Tibial nerve (tissue), 4 donors: Measurements from ENCODE around the gene PHACTR1. TPM values are rescaled to one million over a fixed set of nuclear protein-coding genes. Genes with fewer than 3 reads are reported as not detected.

ENCODE experiments used
- DNase-seq, 2 donors: peaks; one replicate each; pipeline ENCODE4 v3.0.0-alpha.2; 2019; ENCODE audit warnings: low spot score in 2 of 2
- H3K27ac ChIP-seq, 4 donors: fragments of 200-600 bp; sonication (generic) in 3 of 4; one replicate each; pipeline ENCODE4 v1.5.1; 2017 to 2019; ENCODE audit warnings: mild to moderate bottlenecking in 1 of 4
- H3K27me3 ChIP-seq, 2 donors: fragments of 200-600 bp; sonication (generic) in 1 of 2; one replicate each; pipeline versions ENCODE4 v1.5.1 to v1.6.0; 2017 to 2019
- H3K36me3 ChIP-seq, 3 donors: fragments of 200-600 bp; sonication (generic); one replicate each; pipeline ENCODE4 v1.5.1; 2018 to 2019
- H3K4me1 ChIP-seq, 4 donors: fragments of 200-600 bp; sonication (generic) in 3 of 4; one replicate each; pipeline ENCODE4 v1.5.1; 2017 to 2019
- H3K4me3 ChIP-seq, 4 donors: fragments of 200-600 bp; sonication (generic) in 3 of 4; one replicate each; pipeline ENCODE4 v1.5.1; 2017 to 2019; ENCODE audit warnings: mild to moderate bottlenecking in 1 of 4, moderate library complexity in 1 of 4
- H3K9me3 ChIP-seq, 4 donors: fragments of 200-600 bp; sonication (generic) in 3 of 4; one replicate each; pipeline ENCODE4 v1.5.1; 2017 to 2019
- CTCF ChIP-seq, 5 experiments: fragments of 200-600 bp in 3 of 5; fragments of 450-650 bp in 2 of 5; sonication (generic) in 3 of 5; IDR thresholded peaks; one replicate each; pipeline ENCODE4 v1.5.1; 2016 to 2019; ENCODE audit warnings: antibody characterized with exemption in 5 of 5, mild to moderate bottlenecking in 3 of 5, moderate library complexity in 2 of 5
- EP300 ChIP-seq, 2 donors: sonication (generic); formaldehyde crosslinking; IDR thresholded peaks; one replicate each; pipeline ENCODE4 v1.6.1; 2017; ENCODE audit warnings: antibody characterized with exemption in 2 of 2, mild to moderate bottlenecking in 1 of 2
- POLR2A ChIP-seq, 2 donors: fragments of 450-650 bp; IDR thresholded peaks; one replicate each; pipeline ENCODE4 v1.6.1; 2017; ENCODE audit warnings: antibody characterized with exemption in 2 of 2, mild to moderate bottlenecking in 2 of 2, moderate library complexity in 2 of 2
- WGBS, 2 donors: methylation state at CpG; one replicate each; pipeline ENCODE4 v1.1.5; 2018; 5-methylcytosine and 5-hydroxymethylcytosine counted together
- total RNA-seq, 4 donors: library from RNA; depleted of rRNA; stranded (reverse); fragments of >200 nt; gene quantifications; one replicate each; pipeline ENCODE4 v1.1.0, GENCODE V29; 2016

Gene PHACTR1
- total RNA-seq, 4 donors from 2014 or later, result 1.5 to 2.7 (median 1.6) TPM

DNA sequence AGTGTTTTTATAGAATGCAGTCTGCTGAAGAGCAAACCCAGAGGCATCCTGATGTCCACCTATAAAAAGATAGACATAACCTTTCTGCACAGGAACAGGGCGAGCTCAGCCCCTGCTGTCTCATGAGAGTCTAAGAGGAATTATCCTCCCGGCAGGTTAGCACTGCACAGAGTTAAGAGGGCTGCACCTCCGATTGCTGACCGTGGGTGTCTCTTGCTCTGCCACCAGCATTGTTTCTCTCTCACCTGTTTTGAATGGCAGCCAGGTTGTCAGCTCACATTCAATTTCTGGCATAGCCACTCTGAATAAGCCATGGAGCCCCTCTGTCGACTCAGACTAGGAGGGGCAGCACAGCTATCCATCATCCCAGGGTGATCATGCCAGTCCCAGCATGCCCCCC lies 211.2 kb downstream of the PHACTR1 start:
- no peak overlapping the region for H3K4me3 ChIP-seq
- H3K4me1 ChIP-seq, result no peaks in the 10 kb centered on the region
- DNase-seq, result no peak
- peaks cover 0 to 3% (median 0%) of the 10 kb centered on the region in 4 donors for H3K9me3 ChIP-seq
- H3K36me3 ChIP-seq, result no peaks in the 10 kb centered on the region
- peaks cover 0 to 10% of the 10 kb centered on the region in 2 donors for H3K27me3 ChIP-seq
- 79 to 90% methylated on average over 5 of the region's 5 CpGs for WGBS, 2 donors
- H3K27ac ChIP-seq, result no peak overlapping the region
- no peak for TF ChIP-seq EP300 (IDR thresholded peaks at IDR 0.05)
- TF ChIP-seq POLR2A (IDR thresholded peaks at IDR 0.05), result no peak
- no peak for TF ChIP-seq CTCF (IDR thresholded peaks at IDR 0.05)

- H3K4me3 ChIP-seq, result no peak overlapping the region
These were observed 213.1 kb downstream of the PHACTR1 start for GRCh38 chr6:12929678-12930077.

GRCh38 chr6:12931639-12932038 lies 215.1 kb downstream of the PHACTR1 start:
- no peak overlapping the region for H3K4me3 ChIP-seq
- no peaks in the 10 kb centered on the region for H3K9me3 ChIP-seq
- no peak overlapping the region for H3K27ac ChIP-seq
- peaks cover 0 to 10% of the 10 kb centered on the region in 2 donors for H3K27me3 ChIP-seq
- H3K36me3 ChIP-seq, result no peaks in the 10 kb centered on the region
- 85 to 91% methylated on average over 4 of the region's 4 CpGs for WGBS, 2 donors
- no peaks in the 10 kb centered on the region for H3K4me1 ChIP-seq
- no peak for TF ChIP-seq CTCF (IDR thresholded peaks at IDR 0.05)
- TF ChIP-seq POLR2A (IDR thresholded peaks at IDR 0.05), result no peak
- no peak for TF ChIP-seq EP300 (IDR thresholded peaks at IDR 0.05)
- DNase-seq, result no peak

More at GRCh38 chr6:12929678-12930077, 213.1 kb downstream of the PHACTR1 start:
- Histone ChIP-seq H3K27me3 (peaks cover 0 to 10% of the 10 kb centered on the region in 2 donors), H3K27ac (no peak overlapping the region), H3K9me3 (no peaks in the 10 kb centered on the region), H3K4me1 (no peaks in the 10 kb centered on the region), H3K36me3 (no peaks in the 10 kb centered on the region)
- WGBS, 2 donors, result 77 to 86% methylated on average over 2 of the region's 2 CpGs
- no peak for DNase-seq
- TF ChIP-seq CTCF (IDR thresholded peaks at IDR 0.05), result no peak
- TF ChIP-seq POLR2A (IDR thresholded peaks at IDR 0.05), result no peak
- TF ChIP-seq EP300 (IDR thresholded peaks at IDR 0.05), result no peak

DNA sequence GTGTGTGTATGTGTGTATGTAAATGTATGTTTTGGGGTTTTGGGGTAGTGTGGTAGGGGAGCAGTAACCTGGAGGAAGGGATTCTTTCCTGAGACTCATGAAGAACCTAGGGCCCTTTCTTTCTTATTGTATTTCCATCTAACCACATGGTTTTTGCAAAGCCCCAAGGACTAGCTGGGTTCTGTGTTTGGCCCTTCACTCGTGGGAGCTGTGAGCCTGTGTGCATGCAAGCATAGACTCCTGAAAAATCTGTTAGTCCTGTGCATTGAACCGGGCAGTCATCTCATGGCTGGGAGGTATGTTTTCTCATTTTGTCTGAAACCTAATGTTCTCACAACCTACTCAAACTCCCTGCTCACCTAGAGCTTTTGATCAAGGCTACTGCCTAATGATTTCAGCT lies 219.1 kb downstream of the PHACTR1 start:
- TF ChIP-seq EP300 (IDR thresholded peaks at IDR 0.05) (no peak), CTCF (IDR thresholded peaks at IDR 0.05) (no peak), POLR2A (IDR thresholded peaks at IDR 0.05) (no peak)
- H3K27me3 ChIP-seq, result no peaks in the 10 kb centered on the region
- no peaks in the 10 kb centered on the region for H3K9me3 ChIP-seq
- DNase-seq, result no peak
- 68 to 69% methylated on average over 2 of the region's 2 CpGs for WGBS, 2 donors
- H3K4me1 ChIP-seq, result no peaks in the 10 kb centered on the region
- H3K27ac ChIP-seq, result no peak overlapping the region
- H3K4me3 ChIP-seq, result no peak overlapping the region
- H3K36me3 ChIP-seq, result no peaks in the 10 kb centered on the region

- Histone ChIP-seq H3K9me3 (no peaks in the 10 kb centered on the region), H3K4me1 (no peaks in the 10 kb centered on the region), H3K4me3 (no peak overlapping the region), H3K27me3 (no peaks in the 10 kb centered on the region), H3K36me3 (no peaks in the 10 kb centered on the region), H3K27ac (no peak overlapping the region)
- no peak for DNase-seq
- 67 to 70% methylated on average over 4 of the region's 4 CpGs for WGBS, 2 donors
- no peak for TF ChIP-seq CTCF (IDR thresholded peaks at IDR 0.05)
- TF ChIP-seq POLR2A (IDR thresholded peaks at IDR 0.05), result no peak
- TF ChIP-seq EP300 (IDR thresholded peaks at IDR 0.05), result no peak
These were observed 221.4 kb downstream of the PHACTR1 start for GRCh38 chr6:12937971-12938370.
